Aorta (tissue), 5 donors: Measurements from ENCODE around the gene BCL10. TPM values are rescaled to one million over a fixed set of nuclear protein-coding genes. Genes with fewer than 3 reads are reported as not detected.

ENCODE experiments used
- ATAC-seq: fragments of 200-7000 bp; cut with Tn5 transposase; one replicate; pipeline ENCODE4 v1.9.1; 2022; ENCODE audit warnings: moderate library complexity; ENCODE audit not compliant: low FRiP score
- DNase-seq, 2 donors: peaks; one replicate each; pipeline ENCODE4 v3.0.0-alpha.2; 2020
- H3K27ac ChIP-seq, 2 donors: one replicate each; pipeline ENCODE4 v1.5.1; 2013; ENCODE audit warnings: low read length in 2 of 2, mild to moderate bottlenecking in 2 of 2, moderate library complexity in 2 of 2, control low read depth in 1 of 2, inconsistent platforms in 1 of 2, low read depth in 1 of 2
- H3K27me3 ChIP-seq, 2 donors: one replicate each; pipeline ENCODE4 v1.6.1; 2013; ENCODE audit warnings: control low read depth in 1 of 2, low read length in 1 of 2, mild to moderate bottlenecking in 1 of 2, moderate library complexity in 1 of 2; ENCODE audit not compliant: insufficient read depth in 2 of 2, control insufficient read depth in 1 of 2
- H3K36me3 ChIP-seq, 2 donors: one replicate each; pipeline ENCODE4 v1.6.1; 2013; ENCODE audit warnings: control low read depth in 1 of 2, low read length in 1 of 2, mild to moderate bottlenecking in 1 of 2; ENCODE audit not compliant: insufficient read depth in 2 of 2, control insufficient read depth in 1 of 2
- H3K4me1 ChIP-seq, 2 donors: one replicate each; pipeline ENCODE4 v1.6.1; 2013; ENCODE audit warnings: low read length in 2 of 2, control low read depth in 1 of 2, mild to moderate bottlenecking in 1 of 2, moderate library complexity in 1 of 2; ENCODE audit not compliant: insufficient read depth in 2 of 2, control insufficient read depth in 1 of 2
- H3K4me3 ChIP-seq, 2 donors: one replicate each; pipeline ENCODE4 v1.5.1; 2013; ENCODE audit warnings: low read length in 2 of 2, control low read depth in 1 of 2, mild to moderate bottlenecking in 1 of 2
- H3K9me3 ChIP-seq: one replicate; pipeline ENCODE4 v1.6.1; 2013; ENCODE audit warnings: mild to moderate bottlenecking, low read length; ENCODE audit not compliant: control insufficient read depth
- WGBS, 2 donors: extraction: QIAGEN DNeasy Blood & Tissue Kit; methylation state at CpG; one replicate each; pipeline ENCODE4 v1.1.7; 2013; 5-methylcytosine and 5-hydroxymethylcytosine counted together
- intact Hi-C, 2 donors: fragments of 100-400 bp; cut with DNase I; formaldehyde crosslinking; loops; one replicate each; pipeline versions ENCODE4 v1.14.2 to v1.15.0; 2022
- polyA plus RNA-seq, 2 donors: library from polyadenylated mRNA; stranded (reverse); fragments of 200-250 nt; gene quantifications; one replicate each; pipeline ENCODE4 v1.2.3, GENCODE V29; 2013
- total RNA-seq, 2 donors: library from RNA; stranded (reverse); fragmentation: NEBNext Ultra II Directional; extraction: Animal tissue kit (Norgen Biotek cat#: 25700); gene quantifications; one replicate each; pipeline ENCODE4 v1.2.1, GENCODE V29; 2021
- donor health status: healthy with polysubstance abuse.
- donor health status: Bipolar disorder and iron deficiency.
- donor health status: DM: no; HTN: no; CAD: no.
- donor health status: DM: no; HTN: no; CAD: no.
- donor health status: DM: yes; HTN: yes; CAD: no.

BCL10 gene
- total and polyA plus RNA-seq, 4 donors = 7.0 to 29.6 (median 14.5) TPM

DNA sequence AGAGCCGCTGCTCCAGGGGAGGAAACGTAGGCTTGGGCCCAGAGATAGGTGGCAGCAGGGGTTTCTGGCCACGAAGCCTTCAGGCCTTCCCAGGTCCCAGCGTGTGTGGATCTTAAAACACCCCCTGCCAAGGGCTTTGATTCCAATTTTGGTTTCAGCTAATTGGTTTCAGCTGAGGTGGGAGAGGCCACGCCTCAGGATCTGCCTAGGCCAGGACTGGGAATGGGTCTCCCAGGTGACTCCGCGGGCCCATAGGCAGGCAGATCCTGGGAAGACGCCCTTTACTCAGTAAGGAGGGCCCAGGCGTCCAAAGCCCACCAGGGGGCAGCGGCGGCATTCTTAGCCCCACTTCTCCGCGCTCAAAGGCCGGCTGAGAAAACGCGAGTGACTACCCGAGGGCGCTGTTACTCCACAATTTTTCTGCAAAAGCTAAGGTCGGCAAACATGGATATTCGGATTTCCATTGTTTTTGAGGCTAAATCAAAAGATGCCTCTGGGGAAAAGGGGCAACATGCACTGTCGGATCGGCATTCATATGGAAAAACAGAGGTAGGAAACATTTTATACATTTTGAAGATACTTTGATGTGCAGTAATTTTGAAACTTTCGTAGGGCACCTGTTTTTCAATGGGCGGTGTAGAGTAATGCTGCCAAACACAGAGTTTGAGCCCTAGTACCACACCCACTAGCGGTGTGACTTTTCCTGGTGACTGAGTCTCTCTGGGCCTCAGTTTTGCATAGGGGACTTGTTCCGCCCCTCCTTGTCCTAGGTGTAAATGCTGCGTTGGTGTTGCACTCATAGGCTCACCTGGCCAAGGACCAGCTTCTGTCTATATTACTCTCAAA is 31.8 kb upstream of the BCL10 start:
- intact Hi-C loops = loop anchor here (1.0 to 10.0 kb wide), 7 partner anchors 34 to 577 kb away; no protein-coding TSS in a partner anchor

DNA sequence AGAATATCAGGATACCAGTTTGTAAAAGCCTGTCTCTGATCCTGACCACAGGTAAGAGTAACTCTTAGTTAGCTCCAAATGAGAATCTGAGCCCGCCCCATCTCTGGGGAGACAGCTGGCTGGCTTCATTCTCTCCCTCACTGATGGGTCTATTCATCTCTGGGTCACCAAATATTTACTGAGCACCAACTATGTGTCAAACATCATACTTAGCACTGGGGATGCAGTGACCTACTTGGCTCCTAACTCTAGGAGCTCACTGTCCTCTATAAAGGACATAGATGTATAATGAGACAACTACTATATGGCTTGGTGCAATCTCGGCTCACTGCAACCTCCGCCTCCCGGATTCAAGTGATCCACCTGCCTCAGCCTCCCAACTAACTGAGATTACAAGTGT is 29.8 kb upstream of the BCL10 start:
- 97 to 98% methylated on average over 4 of the region's 4 CpGs for WGBS, 2 donors
- intact Hi-C loops = loop anchor here (5.0 to 10.0 kb wide), 4 partner anchors 36 to 579 kb away; no protein-coding TSS in a partner anchor
- no peaks in the 10 kb centered on the region for H3K27me3 ChIP-seq
- H3K27ac ChIP-seq = no peak overlapping the region
- H3K4me3 ChIP-seq = no peak overlapping the region
- no peaks in the 10 kb centered on the region for H3K36me3 ChIP-seq
- no peaks in the 10 kb centered on the region for H3K4me1 ChIP-seq
- no peaks in the 10 kb centered on the region for H3K9me3 ChIP-seq
- ATAC-seq = no peak
- no peak for DNase-seq

More for the DNA sequence above, 31.8 kb upstream of the BCL10 start:
- H3K4me3 ChIP-seq = no peak overlapping the region
- H3K9me3 ChIP-seq = no peaks in the 10 kb centered on the region
- no peak overlapping the region for H3K27ac ChIP-seq
- ATAC-seq (peak; percentile 96), DNase-seq (peak; percentile 90 to 97)
- H3K36me3 ChIP-seq = no peaks in the 10 kb centered on the region
- 20 to 21% methylated on average over 27 of the region's 27 CpGs for whole genome bisulfite sequencing, 2 donors
- peaks cover 0 to 1% of the 10 kb centered on the region in 2 donors for H3K4me1 ChIP-seq
- H3K27me3 ChIP-seq = no peaks in the 10 kb centered on the region

DNA sequence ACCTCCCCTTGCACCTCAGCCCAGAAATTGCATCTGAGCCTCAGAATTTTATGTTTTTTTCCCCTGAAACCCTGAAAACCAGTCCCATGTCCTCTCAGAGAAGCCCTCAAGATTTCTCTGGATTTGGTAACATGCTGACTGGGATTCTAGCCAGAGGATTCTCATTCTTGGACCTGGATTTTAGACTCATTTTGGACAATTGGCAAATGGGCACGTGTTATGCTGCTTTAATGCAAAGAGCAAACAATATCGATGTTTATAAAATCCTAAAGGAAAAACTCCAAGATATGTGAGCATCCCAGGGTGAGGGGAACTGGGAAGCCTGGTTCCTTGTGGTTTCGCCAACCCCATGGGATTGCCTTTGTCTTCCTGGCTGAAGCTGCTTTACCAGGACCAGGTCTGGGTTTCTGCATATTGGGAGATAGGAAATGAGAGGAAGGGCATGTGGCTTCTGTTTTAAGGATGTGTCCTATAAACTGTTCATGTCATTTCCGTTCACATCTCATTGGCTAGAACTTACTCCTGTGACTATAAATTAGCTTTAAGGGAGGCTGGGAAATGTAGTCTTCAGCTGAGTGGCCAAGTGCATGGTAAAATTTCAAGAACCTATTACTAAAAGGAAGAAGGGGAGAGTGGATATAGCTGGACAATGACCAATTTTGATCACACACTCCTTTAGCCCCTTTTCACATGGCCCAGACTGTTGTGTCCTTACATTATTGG is 27.2 kb upstream of the BCL10 start:
- no peak for ATAC-seq
- Histone ChIP-seq H3K4me3 (no peak overlapping the region), H3K9me3 (no peaks in the 10 kb centered on the region), H3K4me1 (peaks cover 3 to 4% of the 10 kb centered on the region in 2 donors), H3K36me3 (no peaks in the 10 kb centered on the region), H3K27ac (no peak overlapping the region), H3K27me3 (no peaks in the 10 kb centered on the region)
- WGBS, 2 donors = 67 to 74% methylated on average over 4 of the region's 4 CpGs
- intact Hi-C loops = loop anchor here in 1 of 2 donors (10.0 kb wide), 1 partner anchor 581 kb away; no protein-coding TSS in a partner anchor
- no peak for DNase-seq

DNA sequence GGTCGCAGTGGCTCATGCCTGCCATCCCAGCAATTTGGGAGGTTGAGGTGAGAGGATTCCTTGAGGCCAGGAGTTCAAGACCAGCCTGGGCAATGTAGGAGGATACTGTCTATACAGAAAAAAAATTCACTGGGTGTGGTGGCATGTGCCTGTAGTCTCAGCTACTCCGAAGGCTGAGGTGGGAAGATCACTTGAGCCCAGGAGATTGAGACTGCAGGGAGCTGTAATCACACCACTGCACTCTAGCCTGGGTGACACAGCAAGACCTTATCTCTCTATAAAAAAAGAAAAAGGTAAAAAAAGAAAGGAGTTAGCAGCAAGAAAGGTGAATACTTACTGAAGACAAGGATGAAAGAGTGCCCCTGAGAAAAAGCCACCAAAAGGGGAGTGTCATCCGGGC is 23.7 kb upstream of the BCL10 start:
- Histone ChIP-seq H3K9me3 (no peaks in the 10 kb centered on the region), H3K4me3 (no peak overlapping the region), H3K27me3 (no peaks in the 10 kb centered on the region), H3K27ac (no peak overlapping the region), H3K4me1 (peaks cover 7 to 10% of the 10 kb centered on the region in 2 donors), H3K36me3 (no peaks in the 10 kb centered on the region)
- intact Hi-C loops = loop anchor here in 1 of 2 donors (10.0 kb wide), 1 partner anchor 585 kb away; no protein-coding TSS in a partner anchor
- no peak for DNase-seq
- WGBS, 2 donors = 80 to 85% methylated on average over 3 of the region's 3 CpGs
- ATAC-seq = no peak

DNA sequence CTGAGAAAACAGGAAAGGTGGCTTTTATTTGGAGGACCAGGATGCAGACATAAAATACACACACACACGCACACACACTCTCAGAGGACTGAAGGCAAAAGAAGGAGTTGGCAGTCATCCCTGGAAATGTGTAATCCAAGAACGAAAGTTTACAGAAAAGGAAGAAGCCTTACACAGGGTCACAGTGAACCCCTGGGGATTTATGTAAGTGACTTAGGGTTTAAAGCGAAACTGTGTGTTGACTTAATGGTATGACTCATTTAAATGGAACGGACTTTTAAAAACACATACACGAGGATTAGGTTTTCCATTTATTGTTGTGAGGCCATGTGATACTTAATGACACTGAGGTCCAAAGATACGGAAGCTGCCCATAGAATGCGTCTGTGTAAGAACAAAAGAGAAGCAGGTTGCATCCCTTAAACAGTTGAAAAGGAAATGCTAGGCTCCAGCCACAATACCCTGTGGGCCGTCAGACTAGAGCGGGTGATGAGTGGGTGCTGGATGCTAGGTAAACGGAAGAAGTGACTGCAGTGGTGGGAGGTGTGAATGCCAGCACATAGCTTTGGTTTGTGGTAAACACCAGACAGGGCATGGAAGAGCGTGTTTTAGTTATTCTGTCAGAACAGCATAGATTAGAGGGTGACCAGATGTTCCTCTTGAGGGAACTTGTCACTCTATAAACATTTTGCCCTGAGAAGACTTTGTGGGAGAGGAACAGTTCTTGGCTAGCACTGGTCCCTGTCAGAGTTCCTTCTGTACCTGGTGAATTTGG is 21.6 kb upstream of the BCL10 start:
- 6 to 7% methylated on average over 11 of the region's 11 CpGs for WGBS, 2 donors
- Histone ChIP-seq H3K9me3 (no peaks in the 10 kb centered on the region), H3K4me1 (peaks cover 7 to 10% of the 10 kb centered on the region in 2 donors), H3K27ac (peak overlapping the region; percentile 74 to 97), H3K27me3 (no peaks in the 10 kb centered on the region), H3K4me3 (no peak overlapping the region), H3K36me3 (no peaks in the 10 kb centered on the region)
- intact Hi-C loops = no loop called here
- DNase-seq = no peak
- peak; percentile 88 for ATAC-seq

DNA sequence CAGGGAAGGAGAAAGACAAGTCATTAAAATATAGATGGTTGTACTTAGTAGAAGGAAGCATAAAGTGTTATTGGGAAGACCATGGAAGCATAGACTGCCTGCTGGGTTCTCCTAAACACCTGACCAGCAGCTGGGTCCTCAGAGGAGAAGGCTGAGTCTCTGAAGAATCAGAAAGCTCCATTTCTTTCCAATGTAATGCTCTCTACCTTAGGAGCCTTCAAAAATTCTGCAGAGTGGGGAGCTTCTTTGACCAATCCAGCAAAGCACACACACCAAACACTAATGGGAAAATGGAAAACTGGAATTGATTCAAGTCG is 21.1 kb upstream of the BCL10 start:
- peak overlapping the region; percentile 77 to 88 for H3K27ac ChIP-seq
- WGBS, 2 donors = 6 to 8% methylated on average over 1 of the region's 1 CpG
- no peak for ATAC-seq
- H3K4me1 ChIP-seq = peaks cover 7 to 12% of the 10 kb centered on the region in 2 donors
- no peak overlapping the region for H3K4me3 ChIP-seq
- H3K9me3 ChIP-seq = no peaks in the 10 kb centered on the region
- intact Hi-C loops = no loop called here
- DNase-seq = no peak
- no peaks in the 10 kb centered on the region for H3K27me3 ChIP-seq
- no peaks in the 10 kb centered on the region for H3K36me3 ChIP-seq

DNA sequence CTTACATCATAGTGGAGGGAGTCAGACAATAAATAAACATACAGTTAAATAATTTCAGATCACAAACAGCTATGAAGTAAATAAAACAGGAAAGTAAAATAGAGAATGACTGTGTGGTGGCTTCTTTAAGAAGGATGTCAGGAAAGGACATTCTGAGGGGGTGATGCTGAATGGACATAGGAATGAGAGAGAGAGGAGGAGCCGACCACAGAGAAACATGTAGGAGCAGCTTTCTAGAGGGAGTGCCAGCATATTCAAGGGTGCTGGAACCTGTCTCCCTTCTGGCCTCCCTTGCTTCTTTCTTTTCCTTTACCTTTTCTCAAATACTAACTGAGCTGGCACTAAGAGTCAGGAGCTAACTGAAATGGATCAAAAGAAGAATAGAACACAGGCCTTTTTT is 20.5 kb upstream of the BCL10 start:
- DNase-seq = no peak
- no peaks in the 10 kb centered on the region for H3K27me3 ChIP-seq
- ATAC-seq = no peak
- intact Hi-C loops = no loop called here
- peaks cover 7 to 12% of the 10 kb centered on the region in 2 donors for H3K4me1 ChIP-seq
- peak overlapping the region; percentile 77 to 88 for H3K27ac ChIP-seq
- H3K4me3 ChIP-seq = no peak overlapping the region
- H3K36me3 ChIP-seq = no peaks in the 10 kb centered on the region
- WGBS, 2 donors = 14 to 15% methylated on average over 1 of the region's 1 CpG
- H3K9me3 ChIP-seq = no peaks in the 10 kb centered on the region

DNA sequence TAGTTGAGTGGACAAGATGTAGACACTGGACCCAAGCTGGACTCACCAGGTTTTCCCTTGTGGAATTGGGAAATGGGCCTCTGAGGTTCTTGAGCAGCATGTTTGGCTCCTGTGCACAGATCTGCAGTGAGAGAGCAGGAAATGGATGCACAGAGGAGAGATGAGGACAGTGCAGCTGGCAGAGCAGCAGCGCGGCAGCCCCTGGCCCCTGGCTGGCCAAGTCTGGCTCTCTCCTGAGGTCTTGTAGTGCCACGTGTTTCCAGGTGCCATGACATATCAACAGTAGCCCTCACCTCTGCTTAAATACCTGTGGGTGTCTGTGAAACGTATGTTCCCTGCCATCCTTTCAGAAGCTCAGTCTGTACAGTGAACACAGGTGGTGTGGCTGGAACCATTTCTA is 19.2 kb upstream of the BCL10 start:
- WGBS, 2 donors = 80 to 88% methylated on average over 4 of the region's 4 CpGs
- ATAC-seq (no peak), DNase-seq (no peak)
- Histone ChIP-seq H3K4me1 (peaks cover 7 to 12% of the 10 kb centered on the region in 2 donors), H3K36me3 (no peaks in the 10 kb centered on the region), H3K27ac (no peak overlapping the region), H3K27me3 (no peaks in the 10 kb centered on the region), H3K4me3 (no peak overlapping the region), H3K9me3 (no peaks in the 10 kb centered on the region)
- intact Hi-C loops = no loop called here
